ENCODE data around the gene CASP8. TPM values are rescaled to one million over a fixed set of nuclear protein-coding genes. Genes with fewer than 3 reads are reported as not detected.

The CASP8 gene
- total RNA-seq, 1 experiment from 2014 or later = 67.1 TPM

DNA sequence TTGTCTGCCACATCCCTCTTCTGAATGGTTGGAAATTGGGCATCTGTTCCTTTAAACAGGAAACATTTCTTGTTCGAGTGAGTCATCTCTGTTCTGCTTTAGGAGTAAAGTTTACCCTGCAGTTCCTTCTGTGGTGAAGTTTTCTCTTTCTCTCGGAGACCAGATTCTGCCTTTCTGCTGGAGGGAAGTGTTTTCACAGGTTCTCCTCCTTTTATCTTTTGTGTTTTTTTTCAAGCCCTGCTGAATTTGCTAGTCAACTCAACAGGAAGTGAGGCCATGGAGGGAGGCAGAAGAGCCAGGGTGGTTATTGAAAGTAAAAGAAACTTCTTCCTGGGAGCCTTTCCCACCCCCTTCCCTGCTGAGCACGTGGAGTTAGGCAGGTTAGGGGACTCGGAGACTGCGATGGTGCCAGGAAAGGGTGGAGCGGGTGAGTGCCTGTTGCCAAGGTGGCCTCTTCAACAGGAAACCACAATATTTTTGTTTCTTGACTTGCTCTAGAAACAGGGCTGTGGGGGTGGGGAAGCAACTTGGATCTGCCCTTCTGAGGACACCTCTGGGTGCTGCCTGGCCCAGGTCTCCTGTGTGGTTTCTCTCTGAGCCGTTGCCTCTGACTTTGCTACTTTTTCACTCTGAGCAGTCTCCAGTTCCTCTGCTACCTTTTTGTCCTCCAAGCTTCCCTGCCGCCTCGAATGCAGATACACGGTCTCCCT, 2.2 kb upstream of the CASP8 start:
- Mint-ChIP-seq H3K27me3 (ENCODE audit: unreplicated experiment) (no peaks in the 10 kb centered on the region), H3K36me3 (ENCODE audit: insufficient read depth, unreplicated experiment) (peaks cover 59% of the 10 kb centered on the region), H3K27ac (ENCODE audit: unreplicated experiment) (peak overlapping the region; percentile 93), H3K9me3 (ENCODE audit: low read depth, unreplicated experiment) (no peaks in the 10 kb centered on the region), H3K4me3 (ENCODE audit: low read depth, unreplicated experiment) (peak overlapping the region; percentile 78), H3K4me1 (ENCODE audit: low read depth, unreplicated experiment) (peaks cover 87% of the 10 kb centered on the region)
- intact Hi-C loops (cut with micrococcal nuclease; ENCODE audit: unreplicated experiment) = loop anchor here (2.0 kb wide), 1 partner anchor 21 kb away; no protein-coding TSS in a partner anchor
- CTCF ChIA-PET = no interaction called here
- TF ChIP-seq, protein P1, sequence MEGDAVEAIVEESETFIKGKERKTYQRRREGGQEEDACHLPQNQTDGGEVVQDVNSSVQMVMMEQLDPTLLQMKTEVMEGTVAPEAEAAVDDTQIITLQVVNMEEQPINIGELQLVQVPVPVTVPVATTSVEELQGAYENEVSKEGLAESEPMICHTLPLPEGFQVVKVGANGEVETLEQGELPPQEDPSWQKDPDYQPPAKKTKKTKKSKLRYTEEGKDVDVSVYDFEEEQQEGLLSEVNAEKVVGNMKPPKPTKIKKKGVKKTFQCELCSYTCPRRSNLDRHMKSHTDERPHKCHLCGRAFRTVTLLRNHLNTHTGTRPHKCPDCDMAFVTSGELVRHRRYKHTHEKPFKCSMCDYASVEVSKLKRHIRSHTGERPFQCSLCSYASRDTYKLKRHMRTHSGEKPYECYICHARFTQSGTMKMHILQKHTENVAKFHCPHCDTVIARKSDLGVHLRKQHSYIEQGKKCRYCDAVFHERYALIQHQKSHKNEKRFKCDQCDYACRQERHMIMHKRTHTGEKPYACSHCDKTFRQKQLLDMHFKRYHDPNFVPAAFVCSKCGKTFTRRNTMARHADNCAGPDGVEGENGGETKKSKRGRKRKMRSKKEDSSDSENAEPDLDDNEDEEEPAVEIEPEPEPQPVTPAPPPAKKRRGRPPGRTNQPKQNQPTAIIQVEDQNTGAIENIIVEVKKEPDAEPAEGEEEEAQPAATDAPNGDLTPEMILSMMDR (IDR thresholded peaks at IDR 0.05; ENCODE audit: unreplicated experiment) = no peak
- DNase-seq = peak; percentile 91
- BruUV-seq (replicated peaks) = TSS peak; percentile 93

GRCh38 chr2:201258666-201259615, 1.4 kb upstream of the CASP8 start:
- CTCF ChIA-PET = no interaction called here

GRCh38 chr2:201261471-201261870, 1.1 kb downstream of the CASP8 start:
- BruUV-seq (replicated peaks) = no TSS peak
- no peak overlapping the region for H3K27ac Mint-ChIP-seq (ENCODE audit: unreplicated experiment)
- H3K4me3 Mint-ChIP-seq (ENCODE audit: low read depth, unreplicated experiment) = peak overlapping the region; percentile 65
- intact Hi-C loops (cut with micrococcal nuclease; ENCODE audit: unreplicated experiment) = no loop called here
- DNase-seq = no peak
- CTCF ChIA-PET = interaction anchor here (0.7 kb wide), 1 partner anchor 37 kb away, joined by 4 read pairs; no protein-coding TSS in a partner anchor
- H3K4me1 Mint-ChIP-seq (ENCODE audit: low read depth, unreplicated experiment) = peaks cover 61% of the 10 kb centered on the region
- TF ChIP-seq, protein P1 (IDR thresholded peaks at IDR 0.05; ENCODE audit: unreplicated experiment) = no peak
- H3K36me3 Mint-ChIP-seq (ENCODE audit: insufficient read depth, unreplicated experiment) = peaks cover 46% of the 10 kb centered on the region
- no peaks in the 10 kb centered on the region for H3K27me3 Mint-ChIP-seq (ENCODE audit: unreplicated experiment)
- no peaks in the 10 kb centered on the region for H3K9me3 Mint-ChIP-seq (ENCODE audit: low read depth, unreplicated experiment)

More at GRCh38 chr2:201258666-201259615, 1.4 kb upstream of the CASP8 start:
- Mint-ChIP-seq H3K36me3 (ENCODE audit: insufficient read depth, unreplicated experiment) (peaks cover 59% of the 10 kb centered on the region), H3K27ac (ENCODE audit: unreplicated experiment) (peak overlapping the region; percentile 93), H3K4me3 (ENCODE audit: low read depth, unreplicated experiment) (peak overlapping the region; percentile 78), H3K9me3 (ENCODE audit: low read depth, unreplicated experiment) (no peaks in the 10 kb centered on the region), H3K27me3 (ENCODE audit: unreplicated experiment) (no peaks in the 10 kb centered on the region), H3K4me1 (ENCODE audit: low read depth, unreplicated experiment) (peaks cover 86% of the 10 kb centered on the region)
- TF ChIP-seq, protein P1 (IDR thresholded peaks at IDR 0.05; ENCODE audit: unreplicated experiment) = no peak
- BruUV-seq (replicated peaks) = no TSS peak
- intact Hi-C loops (cut with micrococcal nuclease; ENCODE audit: unreplicated experiment) = loop anchor here (2.0 kb wide), 1 partner anchor 22 kb away; no protein-coding TSS in a partner anchor
- DNase-seq = no peak

DNA sequence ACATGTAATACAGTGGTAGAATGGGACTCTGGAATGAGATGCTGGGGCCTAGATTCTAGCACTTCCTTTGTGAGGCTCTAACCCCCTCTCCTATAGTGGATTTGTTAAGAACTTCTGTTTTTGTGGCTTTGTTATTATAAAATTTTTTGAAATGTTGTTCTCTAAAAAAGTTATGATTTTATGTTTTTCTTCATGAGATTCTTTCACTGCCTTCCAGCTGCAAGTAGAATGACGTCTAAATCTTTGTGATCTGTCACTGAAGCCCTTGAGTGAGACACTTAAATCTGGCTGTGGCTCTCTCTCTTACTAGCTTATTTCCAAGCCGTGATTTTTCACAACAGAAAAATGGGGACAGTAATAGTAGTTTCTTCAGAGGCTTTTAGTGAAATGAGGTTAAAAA, 1.6 kb downstream of the CASP8 start:
- H3K4me3 Mint-ChIP-seq (ENCODE audit: low read depth, unreplicated experiment) = peak overlapping the region; percentile 65
- H3K4me1 Mint-ChIP-seq (ENCODE audit: low read depth, unreplicated experiment) = peaks cover 56% of the 10 kb centered on the region
- BruUV-seq (replicated peaks) = no TSS peak
- DNase-seq = no peak
- TF ChIP-seq, protein P1 (IDR thresholded peaks at IDR 0.05; ENCODE audit: unreplicated experiment) = no peak
- no peaks in the 10 kb centered on the region for H3K9me3 Mint-ChIP-seq (ENCODE audit: low read depth, unreplicated experiment)
- no peak overlapping the region for H3K27ac Mint-ChIP-seq (ENCODE audit: unreplicated experiment)
- CTCF ChIA-PET = no interaction called here
- H3K27me3 Mint-ChIP-seq (ENCODE audit: unreplicated experiment) = no peaks in the 10 kb centered on the region
- H3K36me3 Mint-ChIP-seq (ENCODE audit: insufficient read depth, unreplicated experiment) = peaks cover 45% of the 10 kb centered on the region
- intact Hi-C loops (cut with micrococcal nuclease; ENCODE audit: unreplicated experiment) = no loop called here

All from Calu3 (cell line).